ENCODE data around the gene NR1H2.
A peak's percentile ranks its signal among the peaks of the same experiment; 100 is the strongest.

NR1H2 gene

DNA sequence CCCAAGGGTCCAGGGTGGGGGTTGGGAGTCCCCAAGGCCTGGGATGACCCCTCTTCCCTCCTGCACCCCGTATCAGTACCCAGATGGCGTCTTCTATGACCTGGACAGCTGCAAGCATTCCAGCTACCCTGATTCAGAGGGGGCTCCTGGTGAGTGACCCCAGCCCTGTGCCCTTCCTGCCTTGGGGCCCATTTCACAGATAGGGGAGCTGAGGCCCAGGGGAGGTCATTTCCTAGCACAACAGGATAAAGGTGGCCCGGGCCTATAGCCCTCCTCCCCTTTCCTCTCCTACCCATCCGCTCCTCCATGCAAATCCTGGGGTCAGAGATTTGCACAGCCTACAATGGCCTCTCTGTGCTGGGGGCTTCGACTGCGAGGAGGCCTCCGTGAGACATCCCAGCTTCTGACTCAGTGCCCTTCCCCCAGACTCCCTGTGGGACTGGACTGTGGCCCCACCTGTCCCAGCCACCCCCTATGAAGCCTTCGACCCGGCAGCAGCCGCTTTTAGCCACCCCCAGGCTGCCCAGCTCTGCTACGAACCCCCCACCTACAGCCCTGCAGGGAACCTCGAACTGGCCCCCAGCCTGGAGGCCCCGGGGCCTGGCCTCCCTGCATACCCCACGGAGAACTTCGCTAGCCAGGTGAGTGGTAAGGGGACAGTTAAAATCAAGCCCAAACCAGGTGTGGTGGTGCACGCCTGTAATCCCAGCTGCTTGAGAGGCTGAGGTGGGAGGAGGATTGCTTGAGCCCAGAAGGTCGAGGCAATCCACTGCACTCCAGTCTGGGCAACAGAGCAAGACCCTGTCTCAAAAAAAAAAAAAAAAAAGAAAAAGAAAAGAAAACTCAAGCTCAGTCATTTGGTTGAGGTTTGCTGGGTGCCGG lies 46.4 kb downstream of the NR1H2 start:
- DNase-seq = no peak

DNA sequence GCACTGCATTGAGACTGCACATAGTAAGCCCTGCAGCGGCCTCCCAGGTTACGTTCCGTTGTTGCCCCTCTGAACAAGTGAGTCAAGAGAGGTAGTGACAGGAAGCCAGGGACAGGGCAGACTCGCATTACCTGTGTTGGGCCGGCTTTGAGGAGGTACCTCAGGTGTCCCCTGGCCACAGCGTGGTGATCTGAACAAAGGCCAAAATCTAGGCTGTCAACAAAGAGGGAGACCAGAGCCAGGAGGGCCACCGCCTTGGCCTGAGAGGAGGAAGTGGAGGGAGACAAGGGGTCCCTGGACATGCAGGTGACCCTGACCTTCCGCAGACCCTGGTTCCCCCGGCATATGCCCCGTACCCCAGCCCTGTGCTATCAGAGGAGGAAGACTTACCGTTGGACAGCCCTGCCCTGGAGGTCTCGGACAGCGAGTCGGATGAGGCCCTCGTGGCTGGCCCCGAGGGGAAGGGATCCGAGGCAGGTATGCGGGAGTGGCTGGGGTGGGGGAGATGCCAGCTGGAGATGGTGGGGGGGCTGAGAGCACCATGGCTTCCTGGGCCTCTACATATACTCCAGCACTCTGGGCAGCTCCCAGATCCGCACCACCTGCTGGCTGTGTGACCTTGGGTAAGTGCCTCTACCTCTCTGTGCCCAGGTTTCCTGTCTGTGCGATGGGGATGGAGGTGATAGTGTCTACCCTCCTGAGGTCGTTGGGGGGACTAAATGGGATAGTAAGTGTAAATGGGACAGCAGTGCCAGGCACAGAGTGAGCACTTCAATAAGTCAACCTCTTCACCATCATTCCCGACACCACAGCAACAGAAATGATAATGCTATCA lies 47.2 kb downstream of the NR1H2 start:
- DNase-seq = no peak

DNA sequence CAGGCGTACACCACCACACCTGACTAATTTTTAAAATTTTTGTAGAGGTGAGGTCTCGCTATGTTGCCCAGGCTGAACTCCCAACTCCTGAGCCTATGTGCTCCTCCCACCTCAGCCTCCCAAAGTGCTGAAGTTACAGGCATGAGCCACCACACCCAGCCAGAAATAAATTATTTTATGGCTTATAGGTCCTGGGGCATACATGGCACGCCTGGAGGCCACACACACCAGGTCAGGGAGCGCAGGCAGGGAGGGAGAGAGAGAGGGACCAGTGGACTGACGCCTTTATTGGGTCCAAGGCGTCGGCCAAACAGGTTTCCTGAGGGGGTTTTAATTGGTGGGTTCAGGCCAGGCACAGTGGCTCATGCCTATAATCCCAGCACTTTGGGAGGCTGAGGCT lies 49.3 kb downstream of the NR1H2 start:
- no peak for DNase-seq

DNA sequence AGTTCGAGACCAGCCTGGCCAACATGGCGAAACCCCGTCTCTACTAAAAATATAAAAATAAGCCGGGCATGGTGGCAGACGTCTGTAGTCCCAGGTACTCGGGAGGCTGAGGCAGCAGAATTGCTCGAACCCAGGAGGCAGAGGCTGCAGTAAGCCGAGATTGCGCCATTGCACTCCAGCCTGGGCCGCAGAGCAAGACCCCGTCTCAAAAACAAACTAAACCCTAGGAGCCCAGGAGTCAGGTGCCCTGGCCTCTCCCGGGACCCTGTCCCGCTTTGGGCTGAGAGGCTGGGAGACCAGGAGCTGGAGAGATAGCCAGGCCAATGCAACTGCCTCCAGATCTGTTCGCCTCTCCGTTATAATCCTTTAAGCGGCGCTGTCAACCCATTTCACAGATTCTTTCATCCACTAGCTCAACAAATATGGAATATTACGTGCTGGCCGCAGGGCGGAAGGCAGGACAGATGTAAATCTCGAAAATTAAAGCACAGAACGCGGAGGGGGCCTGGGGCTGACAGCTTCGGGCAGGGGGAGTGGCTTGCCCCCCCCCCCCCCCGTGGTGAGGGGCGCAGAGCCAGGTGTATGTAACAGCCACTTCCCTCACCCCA lies 51.2 kb downstream of the NR1H2 start:
- no peak for DNase-seq

DNA sequence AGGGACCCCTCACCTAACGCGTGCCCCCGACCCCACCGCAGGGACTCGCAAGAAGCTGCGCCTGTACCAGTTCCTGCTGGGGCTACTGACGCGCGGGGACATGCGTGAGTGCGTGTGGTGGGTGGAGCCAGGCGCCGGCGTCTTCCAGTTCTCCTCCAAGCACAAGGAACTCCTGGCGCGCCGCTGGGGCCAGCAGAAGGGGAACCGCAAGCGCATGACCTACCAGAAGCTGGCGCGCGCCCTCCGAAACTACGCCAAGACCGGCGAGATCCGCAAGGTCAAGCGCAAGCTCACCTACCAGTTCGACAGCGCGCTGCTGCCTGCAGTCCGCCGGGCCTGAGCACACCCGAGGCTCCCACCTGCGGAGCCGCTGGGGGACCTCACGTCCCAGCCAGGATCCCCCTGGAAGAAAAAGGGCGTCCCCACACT lies 51.8 kb downstream of the NR1H2 start:
- peak in 49 of 51 donors; percentile 2 to 89 (median 61) for DNase-seq

DNA sequence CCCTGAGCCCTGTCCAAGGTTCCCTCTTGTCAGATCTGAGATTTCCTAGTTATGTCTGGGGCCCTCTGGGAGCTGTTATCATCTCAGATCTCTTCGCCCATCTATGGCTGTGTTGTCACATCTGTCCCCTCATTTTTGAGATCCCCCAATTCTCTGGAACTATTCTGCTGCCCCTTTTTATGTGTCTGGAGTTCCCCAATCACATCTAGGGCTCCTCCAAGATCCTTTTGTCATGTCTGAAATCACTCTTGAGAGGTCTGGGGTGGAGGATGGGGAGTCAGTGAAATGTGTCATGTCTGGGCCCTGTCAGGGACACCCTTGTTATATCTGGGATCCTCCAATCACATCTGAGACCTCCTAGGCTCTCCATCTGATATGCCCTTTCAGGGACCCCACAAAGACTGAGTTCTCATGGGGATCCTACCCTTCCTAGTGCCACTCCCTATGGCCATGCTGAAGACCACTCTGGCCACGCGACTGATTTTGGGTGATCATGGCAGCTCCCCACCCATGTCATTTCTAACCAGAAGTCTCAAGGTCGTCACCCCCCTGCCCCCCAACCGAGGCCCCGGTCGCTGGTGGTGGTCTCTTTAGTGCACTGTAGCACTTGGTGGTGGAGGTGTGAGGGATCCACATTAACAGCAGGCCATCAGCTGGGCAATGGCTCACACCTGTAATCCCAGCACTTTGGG lies 52.7 kb downstream of the NR1H2 start:
- no peak for DNase-seq

DNA sequence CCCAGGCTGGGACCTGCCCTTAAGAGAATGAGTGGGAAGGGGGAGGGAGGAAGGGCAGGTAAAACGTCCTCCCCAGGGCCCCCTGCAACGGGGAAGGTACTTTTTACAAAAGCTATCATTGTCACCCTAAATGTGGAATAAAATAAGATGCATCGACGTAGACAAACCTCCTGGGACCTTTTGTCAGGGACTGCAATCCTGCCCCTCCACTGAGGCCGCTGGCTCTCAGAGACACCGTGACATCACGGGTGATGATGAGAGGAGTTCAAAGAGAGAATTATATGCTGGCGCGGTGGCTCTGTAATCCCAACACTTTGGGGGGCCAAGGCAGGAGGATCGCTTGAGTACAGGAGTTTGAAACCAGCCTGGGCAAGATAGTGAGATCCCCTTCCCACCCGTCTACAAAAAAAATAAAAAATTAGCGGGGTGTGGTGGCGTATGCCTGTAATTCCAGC lies 54.7 kb downstream of the NR1H2 start:
- DNase-seq = no peak

DNA sequence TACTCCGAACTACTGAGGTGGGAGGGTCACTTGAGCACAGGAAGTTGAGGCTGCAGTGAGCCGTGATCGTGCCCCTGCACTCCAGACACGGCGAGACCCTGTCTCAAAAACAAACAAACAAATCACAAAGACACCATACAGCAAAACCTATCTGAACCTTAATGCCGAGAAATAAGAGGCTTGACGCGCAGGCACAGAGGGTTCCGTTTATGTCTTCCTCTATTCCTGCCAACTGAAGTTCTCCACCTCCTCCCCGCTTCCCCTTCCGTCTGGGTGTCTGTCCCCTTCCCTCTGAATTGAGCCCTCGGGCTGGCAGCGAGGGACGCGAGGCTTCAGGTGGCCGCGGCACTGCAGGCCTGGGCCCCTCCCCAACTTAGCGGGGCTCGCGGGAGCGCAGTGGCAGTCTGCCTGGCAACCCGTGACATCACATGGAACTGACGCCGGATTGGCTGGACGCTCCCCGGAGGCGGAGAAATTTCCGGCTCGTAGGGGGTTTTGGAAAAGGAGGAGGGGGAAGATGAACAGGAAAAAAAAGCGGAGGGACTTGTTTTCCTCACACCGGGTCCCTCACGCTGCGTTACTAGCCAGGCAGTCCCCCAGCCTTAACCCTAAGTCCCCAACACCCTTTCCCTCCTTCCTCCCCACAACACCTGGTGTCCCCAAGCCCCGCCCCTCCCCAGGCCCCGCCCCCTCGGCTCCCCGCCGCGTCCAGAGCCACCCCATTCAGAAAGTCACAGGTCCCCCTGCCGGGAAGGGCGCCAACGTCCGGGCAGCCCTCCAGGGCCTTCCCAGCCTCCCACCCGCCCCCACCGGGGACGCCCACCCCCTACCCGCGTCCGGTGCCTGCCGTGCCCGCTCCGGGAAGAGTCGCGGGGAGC lies 55.3 kb downstream of the NR1H2 start:
- peak; percentile 23 to 87 (median 70) for DNase-seq

DNA sequence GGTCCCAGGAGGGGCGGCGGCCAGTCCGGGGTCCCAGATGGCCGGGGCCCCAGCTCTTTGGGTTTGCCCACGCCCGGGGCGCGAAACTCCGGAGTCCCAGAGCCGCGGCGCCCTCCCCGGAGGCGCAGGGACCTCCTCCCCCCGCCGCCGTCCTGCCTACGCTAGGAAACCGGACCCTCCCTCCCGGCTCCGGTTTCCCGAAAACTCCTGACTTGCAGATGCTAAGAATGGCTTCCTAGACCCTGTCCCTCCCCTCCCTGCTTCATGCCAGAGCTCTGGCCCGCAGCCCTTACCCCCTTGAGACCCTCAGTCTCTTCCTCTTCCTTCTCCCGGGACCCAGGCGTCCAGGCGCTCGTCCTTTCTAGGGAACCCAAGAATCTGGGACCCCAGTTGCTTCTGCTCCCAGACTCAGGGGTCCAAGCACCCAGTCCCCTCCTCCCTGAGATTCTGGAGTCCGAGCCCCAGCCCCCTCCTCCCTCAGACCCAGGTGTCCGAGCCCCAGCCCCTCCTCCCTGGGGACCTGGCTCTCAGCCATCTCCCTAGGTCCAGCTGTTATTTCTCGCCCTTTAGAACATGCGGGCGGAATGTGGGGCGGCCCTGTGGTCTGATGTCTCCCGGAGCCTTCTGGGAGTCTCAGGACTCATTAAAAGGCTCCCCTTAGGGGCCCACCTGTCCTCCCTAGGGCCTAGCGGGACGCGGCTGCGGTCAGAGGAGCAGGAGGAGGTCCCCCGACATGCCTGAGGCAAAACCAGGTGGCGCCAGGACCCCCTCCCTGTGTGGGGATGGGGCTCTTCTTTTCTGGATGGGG lies 56.2 kb downstream of the NR1H2 start, which contains the start of gene MYBPC2:
Gene MYBPC2, plus strand, starts transcription at position 672 of the 808 bp plus-strand sequence. Its CDS starts 62 bp downstream, at position 734.
- DNase-seq = peak in 2 of 51 donors; percentile 13 to 33
